Measurements from ENCODE around the gene TSSK6. TPM values are rescaled to one million over a fixed set of nuclear protein-coding genes. Genes with fewer than 3 reads are reported as not detected.
A peak's percentile ranks its signal among the peaks of the same experiment; 100 is the strongest.

TSSK6 gene
- total RNA-seq, 1 experiment from 2014 or later = 5.0 TPM

- H3K4me2 ChIP-seq (ENCODE audit: low read depth, low read length, poor library complexity, severe bottlenecking) = no peak overlapping the region
- H3K4me3 ChIP-seq (ENCODE audit: low read length) = no peak overlapping the region
- no peaks in the 10 kb centered on the region for H3K9me2 ChIP-seq (replicated peaks; ENCODE audit: insufficient read depth, low read length)
- H3K9me3 ChIP-seq (ENCODE audit: low read length) = no peaks in the 10 kb centered on the region
- no peak overlapping the region for H2AFZ ChIP-seq (ENCODE audit: low read length)
- peaks cover 13% of the 10 kb centered on the region; the same call in 1 of the 2 replicates for H3K36me3 ChIP-seq (ENCODE audit: insufficient read depth, low read length)
- H3K4me1 ChIP-seq (ENCODE audit: low read length) = peaks cover 14% of the 10 kb centered on the region
- peaks cover 2% of the 10 kb centered on the region; the same call in 1 of the 2 replicates for H4K20me1 ChIP-seq (ENCODE audit: insufficient read depth, low read depth, low read length)
- no peak for DNase-seq
- no peak overlapping the region for H3K27ac ChIP-seq (ENCODE audit: low read length)
- no peaks in the 10 kb centered on the region for H3K27me3 ChIP-seq (ENCODE audit: low read length)
- peaks cover 6% of the 10 kb centered on the region for H3K79me2 ChIP-seq (ENCODE audit: low read length)
- H3K9ac ChIP-seq (ENCODE audit: low read length) = no peak overlapping the region
Observed at GRCh38 chr19:19530889-19531288, 15.5 kb upstream of the TSSK6 start.

GRCh38 chr19:19530423-19530804 is 15.1 kb upstream of the TSSK6 start:
- H3K4me2 ChIP-seq (ENCODE audit: low read depth, low read length, poor library complexity, severe bottlenecking) = no peak overlapping the region
- H3K4me1 ChIP-seq (ENCODE audit: low read length) = peaks cover 19% of the 10 kb centered on the region
- peaks cover 11% of the 10 kb centered on the region for H3K79me2 ChIP-seq (ENCODE audit: low read length)
- H3K9ac ChIP-seq (ENCODE audit: low read length) = no peak overlapping the region
- H4K20me1 ChIP-seq (ENCODE audit: insufficient read depth, low read depth, low read length) = peaks cover 7% of the 10 kb centered on the region; the same call in 1 of the 2 replicates
- no peak overlapping the region for H2AFZ ChIP-seq (ENCODE audit: low read length)
- no peaks in the 10 kb centered on the region for H3K9me2 ChIP-seq (replicated peaks; ENCODE audit: insufficient read depth, low read length)
- H3K27ac ChIP-seq (ENCODE audit: low read length) = no peak overlapping the region
- no peak for DNase-seq
- H3K4me3 ChIP-seq (ENCODE audit: low read length) = no peak overlapping the region
- no peaks in the 10 kb centered on the region for H3K9me3 ChIP-seq (ENCODE audit: low read length)
- no peaks in the 10 kb centered on the region for H3K27me3 ChIP-seq (ENCODE audit: low read length)
- peaks cover 14% of the 10 kb centered on the region; the same call in 1 of the 2 replicates for H3K36me3 ChIP-seq (ENCODE audit: insufficient read depth, low read length)

GRCh38 chr19:19529783-19530422 is 14.6 kb upstream of the TSSK6 start:
- H3K27me3 ChIP-seq (ENCODE audit: low read length) = no peaks in the 10 kb centered on the region
- peaks cover 14% of the 10 kb centered on the region; the same call in 1 of the 2 replicates for H3K36me3 ChIP-seq (ENCODE audit: insufficient read depth, low read length)

GRCh38 chr19:19528721-19529490 is 13.6 kb upstream of the TSSK6 start, which contains the start of gene YJEFN3:
Gene YJEFN3 (plus strand): TSS chr19:19528911. CDS start chr19:19528933, 22 bp downstream.
- Histone ChIP-seq H3K9ac (ENCODE audit: low read length) (no peak within 1 kb of the TSS), H3K4me2 (ENCODE audit: low read depth, low read length, poor library complexity, severe bottlenecking) (no peak within 1 kb of the TSS), H3K27me3 (ENCODE audit: low read length) (no peaks in the 10 kb centered on the region), H4K20me1 (ENCODE audit: insufficient read depth, low read depth, low read length) (peaks cover 16% of the 10 kb centered on the region; the same call in 1 of the 2 replicates), H3K36me3 (ENCODE audit: insufficient read depth, low read length) (peaks cover 11% of the 10 kb centered on the region; the same call in 1 of the 2 replicates), H3K9me2 (replicated peaks; ENCODE audit: insufficient read depth, low read length) (no peaks in the 10 kb centered on the region), H3K27ac (ENCODE audit: low read length) (no peak within 1 kb of the TSS), H3K4me3 (ENCODE audit: low read length) (no peak within 1 kb of the TSS), H3K9me3 (ENCODE audit: low read length) (no peaks in the 10 kb centered on the region), H2AFZ (ENCODE audit: low read length) (no peak within 1 kb of the TSS), H3K4me1 (ENCODE audit: low read length) (peaks cover 34% of the 10 kb centered on the region), H3K79me2 (ENCODE audit: low read length) (peaks cover 26% of the 10 kb centered on the region)
- no peak for DNase-seq

More at GRCh38 chr19:19529783-19530422, 14.6 kb upstream of the TSSK6 start:
- Histone ChIP-seq H3K27ac (ENCODE audit: low read length) (no peak overlapping the region), H3K79me2 (ENCODE audit: low read length) (peaks cover 16% of the 10 kb centered on the region), H2AFZ (ENCODE audit: low read length) (no peak overlapping the region), H3K4me1 (ENCODE audit: low read length) (peaks cover 24% of the 10 kb centered on the region), H3K9me3 (ENCODE audit: low read length) (no peaks in the 10 kb centered on the region), H3K4me3 (ENCODE audit: low read length) (no peak overlapping the region), H3K9me2 (replicated peaks; ENCODE audit: insufficient read depth, low read length) (no peaks in the 10 kb centered on the region), H3K4me2 (ENCODE audit: low read depth, low read length, poor library complexity, severe bottlenecking) (no peak overlapping the region), H4K20me1 (ENCODE audit: insufficient read depth, low read depth, low read length) (peaks cover 12% of the 10 kb centered on the region; the same call in 1 of the 2 replicates), H3K9ac (ENCODE audit: low read length) (no peak overlapping the region)
- DNase-seq = no peak

- Histone ChIP-seq H3K4me2 (ENCODE audit: low read depth, low read length, poor library complexity, severe bottlenecking) (no peak overlapping the region), H3K27ac (ENCODE audit: low read length) (no peak overlapping the region), H3K4me3 (ENCODE audit: low read length) (no peak overlapping the region), H3K79me2 (ENCODE audit: low read length) (peaks cover 36% of the 10 kb centered on the region), H3K9me3 (ENCODE audit: low read length) (no peaks in the 10 kb centered on the region), H3K9me2 (replicated peaks; ENCODE audit: insufficient read depth, low read length) (no peaks in the 10 kb centered on the region), H3K27me3 (ENCODE audit: low read length) (no peaks in the 10 kb centered on the region), H2AFZ (ENCODE audit: low read length) (no peak overlapping the region), H3K36me3 (ENCODE audit: insufficient read depth, low read length) (peaks cover 10% of the 10 kb centered on the region; the same call in 1 of the 2 replicates), H4K20me1 (ENCODE audit: insufficient read depth, low read depth, low read length) (peaks cover 17% of the 10 kb centered on the region; the same call in 1 of the 2 replicates), H3K4me1 (ENCODE audit: low read length) (peaks cover 44% of the 10 kb centered on the region), H3K9ac (ENCODE audit: low read length) (no peak overlapping the region)
- DNase-seq = no peak
Observed at GRCh38 chr19:19527674-19528625, 12.6 kb upstream of the TSSK6 start.

GRCh38 chr19:19527371-19527656 is 12.0 kb upstream of the TSSK6 start:
- Histone ChIP-seq H3K36me3 (ENCODE audit: insufficient read depth, low read length) (peaks cover 5% of the 10 kb centered on the region; the same call in 1 of the 2 replicates), H3K27ac (ENCODE audit: low read length) (peak overlapping the region; percentile 87; the same call in 1 of the 2 replicates)

GRCh38 chr19:19526581-19527370 is 11.4 kb upstream of the TSSK6 start:
- Histone ChIP-seq H2AFZ (ENCODE audit: low read length) (no peak overlapping the region), H3K79me2 (ENCODE audit: low read length) (peaks cover 46% of the 10 kb centered on the region), H3K9ac (ENCODE audit: low read length) (peak overlapping the region; percentile 47), H3K27me3 (ENCODE audit: low read length) (no peaks in the 10 kb centered on the region), H3K4me1 (ENCODE audit: low read length) (peaks cover 48% of the 10 kb centered on the region), H3K4me2 (ENCODE audit: low read depth, low read length, poor library complexity, severe bottlenecking) (peak overlapping the region; percentile 80), H3K9me3 (ENCODE audit: low read length) (no peaks in the 10 kb centered on the region), H3K9me2 (replicated peaks; ENCODE audit: insufficient read depth, low read length) (no peaks in the 10 kb centered on the region), H3K36me3 (ENCODE audit: insufficient read depth, low read length) (peaks cover 5% of the 10 kb centered on the region; the same call in 1 of the 2 replicates), H3K27ac (ENCODE audit: low read length) (peak overlapping the region; percentile 87), H4K20me1 (ENCODE audit: insufficient read depth, low read depth, low read length) (peaks cover 20% of the 10 kb centered on the region; the same call in 1 of the 2 replicates), H3K4me3 (ENCODE audit: low read length) (peak overlapping the region; percentile 46; the same call in 1 of the 2 replicates)
- DNase-seq = peak; percentile 73

More at GRCh38 chr19:19527371-19527656, 12.0 kb upstream of the TSSK6 start:
- peaks cover 42% of the 10 kb centered on the region for H3K79me2 ChIP-seq (ENCODE audit: low read length)
- H3K4me3 ChIP-seq (ENCODE audit: low read length) = no peak overlapping the region
- H2AFZ ChIP-seq (ENCODE audit: low read length) = no peak overlapping the region
- DNase-seq = no peak
- no peak overlapping the region for H3K9ac ChIP-seq (ENCODE audit: low read length)
- H4K20me1 ChIP-seq (ENCODE audit: insufficient read depth, low read depth, low read length) = peaks cover 20% of the 10 kb centered on the region; the same call in 1 of the 2 replicates
- no peaks in the 10 kb centered on the region for H3K27me3 ChIP-seq (ENCODE audit: low read length)
- H3K4me1 ChIP-seq (ENCODE audit: low read length) = peaks cover 48% of the 10 kb centered on the region
- no peak overlapping the region for H3K4me2 ChIP-seq (ENCODE audit: low read depth, low read length, poor library complexity, severe bottlenecking)
- no peaks in the 10 kb centered on the region for H3K9me3 ChIP-seq (ENCODE audit: low read length)
- H3K9me2 ChIP-seq (replicated peaks; ENCODE audit: insufficient read depth, low read length) = no peaks in the 10 kb centered on the region

All from Karpas-422 (cell line).